Body of pancreas (tissue), 4 donors: ENCODE measurements around the gene ADARB1.

Experiments
- CTCF ChIP-seq, 7 experiments: fragments of 450-650 bp in 4 of 7; fragments of 200-600 bp in 3 of 7; sonication (generic) in 3 of 7; IDR thresholded peaks; one replicate each; pipeline ENCODE4 v1.5.1; 2016 to 2019; ENCODE audit warnings: antibody characterized with exemption in 7 of 7
- POLR2A ChIP-seq, 3 donors: fragments of 450-650 bp; IDR thresholded peaks; one replicate each; pipeline ENCODE4 v1.6.1; 2016; ENCODE audit warnings: antibody characterized with exemption in 3 of 3, mild to moderate bottlenecking in 2 of 3

GRCh38 chr21:45141507-45141906 lies 67.1 kb downstream of the ADARB1 start:
- TF ChIP-seq CTCF (IDR thresholded peaks at IDR 0.05) (no peak), POLR2A (IDR thresholded peaks at IDR 0.05) (no peak)
